IPS-NIHi7 (cell line): ENCODE measurements around the gene XPO6.

Source experiments
- DNase-seq: peaks from one replicate; pipeline ENCODE4 v3.0.0; 2012; ENCODE audit warnings: mixed read lengths; ENCODE audit errors: extremely low spot score

Gene XPO6

GRCh38 chr16:28062261-28062846 is 149.4 kb downstream of the XPO6 start:
- DNase-seq: no peak

- no peak for DNase-seq
Observed at GRCh38 chr16:28061352-28062101, 150.2 kb downstream of the XPO6 start.

- no peak for DNase-seq
Observed at GRCh38 chr16:28059841-28060575, 151.8 kb downstream of the XPO6 start.

- DNase-seq: no peak
Observed at GRCh38 chr16:28058839-28059589, 152.8 kb downstream of the XPO6 start.

GRCh38 chr16:28057949-28058348 is 153.8 kb downstream of the XPO6 start:
- DNase-seq: no peak

- DNase-seq: no peak
Observed at GRCh38 chr16:28053461-28053860, 158.3 kb downstream of the XPO6 start.

GRCh38 chr16:28052274-28053128 is 159.3 kb downstream of the XPO6 start:
- no peak for DNase-seq

GRCh38 chr16:28051486-28051885 is 160.3 kb downstream of the XPO6 start:
- DNase-seq: no peak
